NCI-H2196 treated with DMSO at 0.1 percent for 48 hours (cell line): Measurements from ENCODE around the gene IGHMBP2.

Experiments used
- DNase-seq: peaks from one replicate; lab custom pipeline; 2025; ENCODE audit not compliant: unreplicated experiment; lab: John Stamatoyannopoulos, UW

Gene IGHMBP2

GRCh38 chr11:68938816-68939582, 35.3 kb downstream of the IGHMBP2 start:
- no peak for DNase-seq

DNA sequence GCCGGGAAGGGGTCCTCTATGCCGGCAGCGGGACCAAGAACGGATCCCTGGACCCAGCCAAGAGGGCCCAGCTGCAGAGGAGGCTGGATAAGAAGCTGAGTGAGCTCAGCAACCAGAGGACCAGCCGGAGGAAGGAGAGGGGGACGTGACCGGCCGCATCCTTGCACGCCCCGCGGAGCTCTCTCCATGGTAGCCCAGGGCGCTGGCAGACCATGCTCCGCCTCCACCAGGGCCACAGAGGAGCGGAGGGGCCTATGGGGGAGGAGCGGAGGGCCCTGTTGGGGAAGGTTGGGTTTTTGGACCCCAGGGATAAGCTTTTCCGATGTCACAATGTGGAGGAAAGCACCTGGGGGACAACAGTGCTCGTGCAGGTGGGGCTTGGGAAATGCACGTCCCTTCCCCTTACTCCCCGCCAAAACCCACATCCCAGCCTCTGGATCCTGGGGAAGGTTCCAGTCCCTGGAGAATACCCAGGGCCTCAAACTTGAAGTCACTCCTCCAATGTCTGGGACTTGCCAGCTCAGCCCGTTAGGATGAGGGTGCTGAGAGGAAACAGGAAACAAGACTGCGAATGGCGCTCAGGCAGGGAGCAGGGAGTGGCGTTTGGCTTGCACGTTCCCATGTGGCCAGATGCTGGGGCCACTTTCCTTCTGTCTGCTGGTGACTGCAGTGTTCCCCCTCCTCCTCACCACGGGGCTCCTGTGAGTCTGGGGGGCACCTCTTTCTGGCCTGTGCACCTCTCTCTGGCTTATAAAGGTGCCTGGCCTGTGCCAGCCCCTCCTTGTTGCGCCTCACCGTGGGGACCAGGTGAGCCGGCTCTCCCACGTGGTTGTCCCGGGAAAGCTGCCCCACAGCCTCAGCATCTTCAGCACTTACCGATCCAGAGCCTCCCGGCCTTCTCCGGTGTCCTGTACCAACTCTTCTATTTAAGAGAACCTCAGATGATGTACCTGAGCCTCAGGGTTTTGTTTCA, 36.2 kb downstream of the IGHMBP2 start:
- no peak for DNase-seq

DNA sequence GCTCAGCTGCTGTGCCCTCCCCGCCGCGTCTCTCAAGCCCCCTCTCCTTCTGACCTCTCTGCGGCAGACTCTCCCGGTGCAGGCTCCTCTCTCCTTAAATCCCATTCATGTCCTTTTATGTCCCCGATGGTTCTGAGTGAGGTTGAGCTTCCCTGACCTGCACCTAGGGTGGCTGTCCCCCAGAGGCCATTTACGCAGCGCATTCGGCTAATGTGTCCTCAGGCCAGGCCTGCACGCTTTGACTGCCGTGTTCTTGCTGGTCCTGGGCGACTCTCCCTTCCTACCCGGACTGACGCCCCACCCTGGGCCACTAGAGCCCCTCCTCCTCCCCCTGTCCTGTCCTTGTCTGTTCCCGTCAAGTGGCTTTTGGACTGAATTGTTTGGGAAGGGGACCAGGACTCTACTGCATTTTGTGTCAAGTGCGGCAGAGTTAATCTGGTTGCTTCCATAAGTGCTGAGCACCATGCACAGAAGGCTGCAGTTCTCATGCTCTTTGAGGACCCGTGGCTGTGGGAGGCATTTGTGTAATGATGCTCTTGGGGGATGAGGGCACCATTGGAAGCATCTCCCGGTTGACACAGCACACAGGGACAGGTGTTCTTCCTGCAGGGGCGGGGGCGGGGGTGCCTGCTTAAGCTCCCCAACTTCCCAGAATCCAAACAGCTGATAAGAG, 37.1 kb downstream of the IGHMBP2 start:
- no peak for DNase-seq

GRCh38 chr11:68941324-68942094, 37.8 kb downstream of the IGHMBP2 start:
- DNase-seq: no peak

DNA sequence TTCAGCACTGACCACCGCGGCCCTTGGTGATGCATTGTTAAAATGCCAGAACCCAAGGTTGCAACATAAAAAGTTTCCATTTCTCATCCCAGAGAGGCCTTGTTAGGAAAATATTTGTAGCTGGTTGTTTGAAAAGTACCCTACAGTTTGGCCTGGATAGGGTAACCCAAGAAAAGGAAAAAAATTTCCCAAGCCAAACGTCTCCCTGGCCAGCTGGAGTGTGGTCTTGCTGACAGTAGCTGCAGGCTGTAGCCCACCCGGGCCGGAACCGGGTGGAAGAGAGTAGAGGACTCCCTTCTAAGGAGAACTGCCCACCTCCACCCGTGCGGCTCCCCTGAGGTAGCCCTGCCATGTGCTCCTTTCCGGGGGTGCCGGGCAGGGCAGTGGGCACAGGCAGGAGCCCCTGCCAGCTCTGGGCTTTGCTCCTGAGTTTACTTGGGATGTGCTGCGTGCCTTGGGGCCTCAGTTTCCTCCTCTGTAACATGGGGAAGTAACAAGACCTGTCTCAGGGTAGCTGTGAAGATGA, 38.5 kb downstream of the IGHMBP2 start:
- DNase-seq: no peak

- DNase-seq: no peak
Measured at GRCh38 chr11:68942751-68943271, 39.1 kb downstream of the IGHMBP2 start.

- DNase-seq: no peak
Measured at GRCh38 chr11:68946416-68947090, 42.9 kb downstream of the IGHMBP2 start.

- DNase-seq: no peak
Measured at GRCh38 chr11:68947151-68947550, 43.5 kb downstream of the IGHMBP2 start.

DNA sequence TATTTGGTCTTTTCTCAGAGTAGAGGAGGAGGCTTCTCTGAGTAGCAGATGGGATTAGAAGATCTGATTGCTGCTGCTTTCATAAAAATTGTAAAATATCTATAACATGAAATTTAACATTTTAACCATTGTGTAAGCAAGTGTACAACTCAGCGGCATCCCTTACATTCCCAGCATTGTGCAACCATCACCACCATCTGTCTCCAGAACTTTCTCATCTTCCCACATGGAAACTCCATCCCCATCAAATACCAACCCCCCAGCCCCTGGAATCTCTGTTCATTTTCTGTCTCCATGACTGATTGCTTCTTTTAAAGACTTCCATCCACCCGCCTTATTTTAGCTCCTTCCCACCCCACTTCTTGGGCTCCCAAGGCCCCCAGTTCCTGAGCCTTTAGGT, 44.8 kb downstream of the IGHMBP2 start:
- no peak for DNase-seq

DNA sequence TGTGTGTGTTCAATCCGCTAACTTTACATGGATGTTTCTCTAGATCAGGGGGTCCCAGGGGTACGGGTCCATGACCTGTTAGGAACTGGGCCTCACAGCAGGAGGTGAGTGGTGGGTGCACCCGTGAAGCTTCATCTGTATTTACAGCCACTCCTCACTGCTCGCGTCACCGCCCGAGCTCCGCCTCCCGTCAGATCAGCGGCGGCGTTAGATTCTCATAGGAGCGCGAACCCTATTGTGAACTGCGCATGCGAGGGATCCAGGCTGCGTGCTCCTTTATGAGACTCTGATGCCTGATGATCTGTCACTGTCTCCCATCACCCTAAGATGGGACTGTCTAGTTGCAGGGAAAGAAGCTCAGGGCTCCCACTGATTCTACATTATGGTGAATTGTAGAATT, 45.2 kb downstream of the IGHMBP2 start:
- no peak for DNase-seq

- no peak for DNase-seq
Measured at GRCh38 chr11:68950270-68950669, 46.6 kb downstream of the IGHMBP2 start.

- no peak for DNase-seq
Measured at GRCh38 chr11:68950762-68951161, 47.1 kb downstream of the IGHMBP2 start.

- DNase-seq: no peak
Measured at GRCh38 chr11:68954836-68955606, 51.3 kb downstream of the IGHMBP2 start.

DNA sequence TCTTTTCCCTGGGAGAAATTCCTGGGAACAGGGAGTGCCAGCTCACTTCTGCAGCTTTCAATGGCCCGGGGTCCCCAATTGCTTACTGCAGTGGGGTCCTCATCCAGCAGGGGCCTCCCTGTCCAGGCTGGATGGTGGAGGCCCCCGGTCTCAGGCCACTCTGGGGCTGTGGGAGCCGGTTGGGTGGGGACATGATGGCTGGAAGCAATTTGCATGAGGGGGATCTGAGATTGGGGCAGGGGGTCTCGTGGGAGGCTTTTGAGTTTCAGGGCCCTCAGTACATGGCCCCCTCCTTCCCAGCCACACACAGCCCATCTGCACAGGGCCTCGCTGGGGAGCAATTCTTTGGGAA, 51.9 kb downstream of the IGHMBP2 start:
- DNase-seq: no peak

GRCh38 chr11:68956142-68956541, 52.5 kb downstream of the IGHMBP2 start:
- DNase-seq: no peak

DNA sequence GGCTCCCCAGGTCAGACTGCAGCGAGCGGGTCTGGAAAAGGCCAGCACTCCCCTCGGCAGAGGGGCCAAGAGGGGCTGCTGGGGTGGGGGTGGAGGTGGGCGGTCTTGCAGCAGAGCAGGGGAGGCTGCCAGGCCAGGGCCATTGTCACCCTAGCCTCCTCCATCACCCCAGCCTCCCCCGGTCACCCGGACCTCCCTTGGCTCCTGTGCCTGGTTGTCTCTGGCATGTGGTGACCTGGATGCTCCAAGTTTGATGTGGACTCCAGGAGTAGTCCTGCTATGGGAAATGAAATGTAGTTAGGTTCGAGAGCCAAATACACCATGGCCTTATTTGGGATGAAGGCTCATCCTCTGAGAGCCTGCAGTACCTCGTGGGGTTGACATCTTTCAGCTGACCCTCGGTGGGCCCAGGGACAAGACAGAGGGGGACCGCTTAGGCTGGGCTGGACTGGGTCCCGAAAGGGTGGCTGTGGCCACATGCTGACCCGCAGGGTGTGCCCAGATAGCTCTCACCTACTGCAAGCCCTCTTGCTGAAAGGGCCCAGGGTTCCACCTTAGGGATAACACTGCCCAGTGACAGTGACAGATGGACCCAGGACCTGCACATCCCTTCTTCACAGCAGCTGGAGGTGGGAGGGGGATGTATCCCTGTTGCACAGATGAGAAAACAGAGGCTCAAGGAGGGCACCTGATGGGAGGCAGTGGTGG, 53.0 kb downstream of the IGHMBP2 start:
- DNase-seq: no peak

DNA sequence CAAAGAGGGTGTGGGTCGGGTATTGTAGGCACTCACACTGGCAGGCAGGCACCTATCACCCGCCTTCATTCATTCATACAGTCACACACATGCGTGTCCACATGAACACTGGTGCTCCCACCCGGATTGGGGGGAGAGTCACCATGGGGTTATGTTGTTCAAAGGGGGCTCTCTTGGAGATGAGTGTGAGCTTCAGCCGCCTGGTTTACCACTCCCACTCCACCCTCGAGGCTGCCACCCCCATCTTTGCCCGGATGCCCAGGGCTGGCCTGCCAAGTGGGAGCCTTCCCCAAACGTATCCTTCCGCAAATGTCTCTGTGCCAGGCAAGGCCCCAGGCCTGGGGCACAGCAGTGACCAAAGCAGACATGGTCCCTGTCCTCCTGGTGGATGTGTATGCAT, 54.5 kb downstream of the IGHMBP2 start:
- no peak for DNase-seq

DNA sequence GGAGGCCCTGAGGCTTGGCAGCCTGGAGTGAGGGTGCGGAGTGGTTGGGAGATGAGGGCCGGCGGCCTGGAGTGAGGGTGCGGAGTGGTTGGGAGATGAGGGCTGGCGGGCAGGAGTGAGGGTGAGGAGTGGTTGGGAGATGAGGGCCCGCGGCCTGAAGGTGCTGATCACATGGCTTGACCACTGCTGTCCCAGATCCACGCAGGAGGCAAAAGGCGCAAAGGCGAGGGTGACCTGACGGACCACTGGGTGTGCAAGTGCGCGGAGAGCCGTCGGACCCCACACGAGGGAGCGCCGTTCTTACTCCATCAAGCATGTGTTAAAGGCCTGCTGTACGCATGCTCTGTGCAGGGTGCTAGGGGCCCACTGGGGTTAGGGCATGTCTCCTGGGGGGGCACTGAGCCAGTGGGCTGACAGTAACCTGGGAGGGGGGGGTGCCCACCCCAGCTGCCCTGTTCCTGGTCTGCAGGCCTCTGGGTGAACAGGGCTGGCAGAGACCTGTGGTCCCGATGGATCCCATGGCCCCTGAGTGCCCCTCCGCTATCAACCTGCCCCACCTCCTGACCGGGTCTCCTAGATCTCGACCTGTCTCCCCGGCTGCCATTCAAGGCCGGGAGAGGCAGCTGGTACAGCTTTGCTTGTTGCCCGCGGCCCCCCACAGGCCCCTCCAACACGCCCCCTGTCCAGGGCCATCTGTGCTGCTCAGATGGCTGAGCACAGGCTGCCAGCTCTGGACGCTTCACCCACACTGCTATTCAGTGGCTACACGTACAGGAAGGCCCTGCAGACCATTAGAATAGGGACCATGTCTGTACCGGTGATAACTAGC, 56.0 kb downstream of the IGHMBP2 start:
- no peak for DNase-seq
